Vagina (tissue), 2 donors: ENCODE data around the gene ARHGAP35. TPM values are rescaled to one million over a fixed set of nuclear protein-coding genes. Genes with fewer than 3 reads are reported as not detected.

ENCODE experiments used
- DNase-seq, 2 donors: peaks; one replicate each; pipeline ENCODE4 v3.0.0-alpha.2; 2017; ENCODE audit errors: extremely low spot score in 2 of 2
- H3K27ac ChIP-seq: fragments of 200-600 bp; sonication (generic); one replicate; pipeline ENCODE4 v1.5.1; 2019
- H3K27me3 ChIP-seq: fragments of 200-600 bp; sonication (generic); one replicate; pipeline ENCODE4 v1.5.1; 2019
- H3K36me3 ChIP-seq, 2 donors: fragments of 200-600 bp; sonication (generic); one replicate each; pipeline ENCODE4 v1.5.1; 2017 to 2019
- H3K4me1 ChIP-seq: fragments of 200-600 bp; sonication (generic); one replicate; pipeline ENCODE4 v1.5.1; 2019
- H3K4me3 ChIP-seq, 2 donors: fragments of 200-600 bp; sonication (generic); 1 replicate in 1 of 2; 2 replicates in 1 of 2; pipeline ENCODE4 v1.5.1; 2016 to 2019
- H3K9me3 ChIP-seq: fragments of 200-600 bp; sonication (generic); one replicate; pipeline ENCODE4 v1.5.1; 2019
- POLR2A ChIP-seq, 2 donors: fragments of 450-650 bp; IDR thresholded peaks; one replicate each; pipeline ENCODE4 v1.6.1; 2017; ENCODE audit warnings: antibody characterized with exemption in 2 of 2, mild to moderate bottlenecking in 2 of 2, moderate library complexity in 2 of 2
- POLR2AphosphoS5 ChIP-seq, 2 donors: sonication (generic); formaldehyde crosslinking; IDR thresholded peaks; one replicate each; pipeline ENCODE4 v1.9.0; 2017; ENCODE audit warnings: antibody characterized with exemption in 2 of 2, mild to moderate bottlenecking in 2 of 2, low read depth in 1 of 2; ENCODE audit not compliant: insufficient read depth in 1 of 2
- intact Hi-C: fragments of 100-400 bp; cut with DNase I; formaldehyde crosslinking; loops from one replicate; pipeline ENCODE4 v1.15.1; 2023
- total RNA-seq: library from RNA; depleted of rRNA; stranded (reverse); fragments of >200 nt; gene quantifications from one replicate; pipeline ENCODE4 v1.2.3, GENCODE V29; 2016
- TF ChIP-seq, protein P1 (sequence below), 3 experiments: fragments of 450-650 bp in 2 of 3; fragments of 200-600 bp in 1 of 3; sonication (generic) in 1 of 3; IDR thresholded peaks; one replicate each; pipeline ENCODE4 v1.5.1; 2017 to 2019; ENCODE audit warnings: antibody characterized with exemption in 3 of 3, mild to moderate bottlenecking in 2 of 3, moderate library complexity in 2 of 3

ARHGAP35 gene
- total RNA-seq: 42.5 TPM

DNA sequence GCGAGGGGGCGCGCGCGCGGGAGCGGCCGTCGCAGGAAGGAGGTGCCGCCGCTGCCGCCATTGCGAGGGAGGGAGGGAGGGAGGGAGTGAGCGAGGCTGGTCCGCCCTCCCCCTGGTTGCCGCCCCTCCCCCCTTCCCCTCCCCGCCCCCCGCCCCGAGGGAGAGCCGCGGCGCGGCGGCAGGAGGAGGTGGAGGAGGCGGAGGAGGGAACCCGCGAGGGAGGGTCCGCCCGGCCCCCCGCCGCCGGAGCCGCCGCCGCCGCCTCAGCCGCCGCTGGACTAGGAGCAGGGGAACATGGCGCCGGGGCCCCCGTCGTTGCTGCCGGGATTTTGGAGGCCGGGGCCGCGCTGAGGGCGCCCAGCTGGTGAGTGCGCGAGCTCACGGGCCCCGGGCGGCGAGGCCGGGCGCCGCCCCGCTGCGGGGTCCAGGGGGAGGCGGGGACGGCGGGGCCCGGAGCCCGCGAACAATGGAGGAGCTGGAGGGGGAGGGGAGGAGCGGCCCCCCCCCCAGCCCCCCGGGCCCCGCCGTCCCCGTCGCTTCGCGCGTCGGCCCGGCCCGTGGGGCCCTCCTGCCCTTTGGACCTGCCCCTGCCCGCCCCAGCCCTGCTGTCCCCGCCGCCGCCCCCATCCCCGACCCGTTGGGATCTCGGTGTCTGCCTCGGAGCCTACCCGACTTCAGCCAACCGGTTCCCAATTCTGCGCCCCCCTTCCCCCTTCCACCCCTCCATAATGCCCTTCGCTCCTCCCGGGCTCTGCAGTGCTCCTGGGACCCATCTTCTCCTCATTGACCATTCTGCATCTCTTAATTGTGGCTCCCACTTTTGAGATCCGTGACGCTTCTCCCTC, at the start of gene ARHGAP35:
TSS of gene ARHGAP35 (plus strand) at position 152 of the 845 bp plus-strand sequence. CDS start 57,679 bp downstream, outside the sequence.
- H3K27ac ChIP-seq: peak within 1 kb of the TSS; percentile 96
- DNase-seq: no peak
- H3K27me3 ChIP-seq: no peaks in the 10 kb centered on the region
- intact Hi-C loops: loop anchor here (5.0 kb wide), 1 partner anchor 41 kb away; no protein-coding TSS in a partner anchor
- no peaks in the 10 kb centered on the region for H3K9me3 ChIP-seq
- peak within 1 kb of the TSS; percentile 61 to 79 for H3K4me3 ChIP-seq
- H3K36me3 ChIP-seq: no peaks in the 10 kb centered on the region
- no peak for TF ChIP-seq POLR2AphosphoS5 (IDR thresholded peaks at IDR 0.05; ENCODE audit: insufficient read depth in 1 of 2, low read depth in 1 of 2)
- TF ChIP-seq, protein P1, sequence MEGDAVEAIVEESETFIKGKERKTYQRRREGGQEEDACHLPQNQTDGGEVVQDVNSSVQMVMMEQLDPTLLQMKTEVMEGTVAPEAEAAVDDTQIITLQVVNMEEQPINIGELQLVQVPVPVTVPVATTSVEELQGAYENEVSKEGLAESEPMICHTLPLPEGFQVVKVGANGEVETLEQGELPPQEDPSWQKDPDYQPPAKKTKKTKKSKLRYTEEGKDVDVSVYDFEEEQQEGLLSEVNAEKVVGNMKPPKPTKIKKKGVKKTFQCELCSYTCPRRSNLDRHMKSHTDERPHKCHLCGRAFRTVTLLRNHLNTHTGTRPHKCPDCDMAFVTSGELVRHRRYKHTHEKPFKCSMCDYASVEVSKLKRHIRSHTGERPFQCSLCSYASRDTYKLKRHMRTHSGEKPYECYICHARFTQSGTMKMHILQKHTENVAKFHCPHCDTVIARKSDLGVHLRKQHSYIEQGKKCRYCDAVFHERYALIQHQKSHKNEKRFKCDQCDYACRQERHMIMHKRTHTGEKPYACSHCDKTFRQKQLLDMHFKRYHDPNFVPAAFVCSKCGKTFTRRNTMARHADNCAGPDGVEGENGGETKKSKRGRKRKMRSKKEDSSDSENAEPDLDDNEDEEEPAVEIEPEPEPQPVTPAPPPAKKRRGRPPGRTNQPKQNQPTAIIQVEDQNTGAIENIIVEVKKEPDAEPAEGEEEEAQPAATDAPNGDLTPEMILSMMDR (IDR thresholded peaks at IDR 0.05): no peak
- TF ChIP-seq POLR2A (IDR thresholded peaks at IDR 0.05): peak in 1 of 2 donors; percentile 53
- peaks cover 63% of the 10 kb centered on the region for H3K4me1 ChIP-seq

DNA sequence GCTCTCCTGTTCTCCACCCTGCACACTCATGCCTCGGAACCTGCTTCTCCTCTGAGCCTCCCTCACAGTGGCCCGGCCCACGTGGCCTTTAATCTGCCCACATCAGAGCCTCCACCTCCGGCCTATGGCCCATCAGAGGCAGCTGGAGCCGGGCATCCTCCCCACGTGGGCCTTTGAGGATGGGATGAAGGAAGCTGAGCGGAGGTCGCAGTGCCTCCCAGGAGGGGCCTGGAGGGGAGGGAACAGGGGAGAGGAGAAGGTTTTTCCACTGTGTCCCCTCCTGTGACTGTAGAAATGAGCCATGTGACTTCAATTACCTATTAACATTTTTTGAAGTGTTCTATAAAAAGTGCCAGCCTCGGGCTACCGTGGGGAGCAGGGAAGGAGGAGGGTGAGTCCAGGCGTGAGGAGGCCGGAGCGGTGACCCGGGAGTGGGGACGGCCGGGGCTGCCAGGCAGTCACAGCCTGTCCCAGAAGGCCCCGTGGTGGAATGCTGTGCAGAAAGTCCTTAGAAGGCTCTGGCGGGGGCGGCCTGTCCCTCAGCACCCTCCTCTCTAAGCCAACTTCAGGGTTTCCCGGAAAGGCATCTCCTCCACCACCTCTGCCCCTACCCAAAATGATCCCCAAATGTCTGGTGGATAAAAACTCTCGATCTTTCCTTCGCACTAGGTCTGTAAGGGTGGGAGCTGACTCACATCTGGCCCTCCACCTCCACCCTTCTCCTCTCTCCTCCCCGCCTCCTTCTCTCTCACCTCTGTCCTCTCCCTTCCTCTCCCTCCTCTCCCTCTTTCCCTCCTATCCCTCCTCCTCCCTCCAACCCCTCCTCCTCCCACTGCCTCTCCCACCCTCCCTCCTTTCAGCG, 47.6 kb upstream of the ARHGAP35 start:
- Histone ChIP-seq H3K27me3 (no peaks in the 10 kb centered on the region), H3K36me3 (no peaks in the 10 kb centered on the region), H3K9me3 (no peaks in the 10 kb centered on the region), H3K27ac (peak overlapping the region; percentile 48), H3K4me3 (no peak overlapping the region), H3K4me1 (peaks cover 10% of the 10 kb centered on the region)
- intact Hi-C loops: loop anchor here (10.0 kb wide), 1 partner anchor 842 kb away; no protein-coding TSS in a partner anchor
- no peak for DNase-seq
- TF ChIP-seq POLR2AphosphoS5 (IDR thresholded peaks at IDR 0.05; ENCODE audit: insufficient read depth in 1 of 2, low read depth in 1 of 2): no peak
- TF ChIP-seq, protein P1 (IDR thresholded peaks at IDR 0.05): no peak
- TF ChIP-seq POLR2A (IDR thresholded peaks at IDR 0.05): no peak

DNA sequence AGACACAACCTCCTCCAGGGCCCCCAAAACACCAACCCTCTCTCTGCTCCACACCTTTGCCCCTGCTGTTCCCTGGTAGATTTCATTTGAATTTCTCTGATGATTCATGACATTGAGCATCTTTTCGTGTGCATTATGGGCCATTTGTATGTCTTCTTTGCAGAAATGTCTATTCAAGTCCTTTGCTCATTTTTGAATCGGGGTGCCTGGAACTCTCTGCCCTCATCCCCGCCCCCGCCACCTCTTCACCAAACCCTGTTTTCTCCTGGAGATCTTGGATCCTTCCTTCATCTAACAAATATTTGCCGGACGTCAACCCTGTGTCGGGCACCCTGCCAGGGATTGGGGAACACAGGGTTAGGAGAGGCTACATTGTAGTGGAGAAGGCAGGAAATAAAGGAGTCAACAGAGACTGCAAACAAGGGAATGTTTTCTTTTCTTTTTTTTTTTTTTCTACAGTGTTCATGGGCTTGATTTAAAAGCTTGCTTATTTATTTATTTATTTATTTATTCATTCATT, 46.9 kb upstream of the ARHGAP35 start:
- Histone ChIP-seq H3K9me3 (no peaks in the 10 kb centered on the region), H3K4me1 (peaks cover 10% of the 10 kb centered on the region), H3K4me3 (no peak overlapping the region), H3K27me3 (no peaks in the 10 kb centered on the region), H3K27ac (peak overlapping the region; percentile 48), H3K36me3 (no peaks in the 10 kb centered on the region)
- DNase-seq: no peak
- intact Hi-C loops: loop anchor here (10.0 kb wide), 1 partner anchor 841 kb away; no protein-coding TSS in a partner anchor
- TF ChIP-seq POLR2AphosphoS5 (IDR thresholded peaks at IDR 0.05; ENCODE audit: insufficient read depth in 1 of 2, low read depth in 1 of 2) (peak in 1 of 2 donors; percentile 44), POLR2A (IDR thresholded peaks at IDR 0.05) (no peak)
- TF ChIP-seq, protein P1 (IDR thresholded peaks at IDR 0.05): no peak

DNA sequence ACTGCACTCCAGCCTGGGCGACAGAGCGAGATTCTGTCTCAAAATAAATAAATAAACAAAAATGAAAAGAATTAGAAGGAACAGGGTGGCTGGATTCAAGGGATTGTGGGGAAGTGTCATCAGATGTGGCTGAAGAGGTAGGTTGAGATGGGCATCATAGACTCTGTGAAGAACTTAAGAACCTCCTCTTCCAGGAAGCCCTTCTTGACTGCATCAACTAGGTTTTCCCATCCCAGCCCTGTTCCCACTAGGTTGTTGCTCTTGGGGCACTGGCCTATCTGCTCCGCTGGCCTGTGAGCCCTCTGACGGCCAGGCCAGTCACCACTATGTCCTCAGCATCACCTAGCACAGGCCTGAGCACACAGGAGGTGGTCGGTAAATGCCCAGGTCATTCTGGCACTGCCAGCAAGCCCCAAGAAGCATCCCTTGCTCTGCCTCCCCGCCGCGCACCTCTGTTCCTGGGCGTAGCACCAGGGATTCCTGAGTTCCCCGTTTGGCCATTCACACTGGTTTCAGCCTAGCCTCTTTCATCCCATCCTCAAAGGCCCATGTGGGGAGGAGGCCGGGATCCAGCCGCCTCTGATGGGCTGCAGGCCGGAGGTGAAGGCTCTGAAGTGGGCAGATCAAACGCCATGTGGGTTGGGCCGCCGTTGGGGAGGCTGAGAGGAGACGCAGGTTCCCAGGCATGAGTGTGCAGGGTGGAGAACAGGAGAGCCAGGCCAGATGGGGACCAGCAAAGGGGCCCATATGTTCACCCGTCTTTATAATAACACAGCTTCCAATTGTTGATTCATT, 44.8 kb upstream of the ARHGAP35 start:
- TF ChIP-seq, protein P1 (IDR thresholded peaks at IDR 0.05): no peak
- TF ChIP-seq POLR2A (IDR thresholded peaks at IDR 0.05): no peak
- no peak for TF ChIP-seq POLR2AphosphoS5 (IDR thresholded peaks at IDR 0.05; ENCODE audit: insufficient read depth in 1 of 2, low read depth in 1 of 2)
- intact Hi-C loops: loop anchor here (10.0 kb wide), 1 partner anchor 839 kb away; no protein-coding TSS in a partner anchor

More for the DNA sequence above, 44.8 kb upstream of the ARHGAP35 start:
- Histone ChIP-seq H3K4me3 (no peak overlapping the region), H3K27ac (no peak overlapping the region), H3K9me3 (no peaks in the 10 kb centered on the region), H3K36me3 (no peaks in the 10 kb centered on the region), H3K27me3 (no peaks in the 10 kb centered on the region), H3K4me1 (peaks cover 20% of the 10 kb centered on the region)
- no peak for DNase-seq
